ENCODE data around the gene ATG4A.

DNA sequence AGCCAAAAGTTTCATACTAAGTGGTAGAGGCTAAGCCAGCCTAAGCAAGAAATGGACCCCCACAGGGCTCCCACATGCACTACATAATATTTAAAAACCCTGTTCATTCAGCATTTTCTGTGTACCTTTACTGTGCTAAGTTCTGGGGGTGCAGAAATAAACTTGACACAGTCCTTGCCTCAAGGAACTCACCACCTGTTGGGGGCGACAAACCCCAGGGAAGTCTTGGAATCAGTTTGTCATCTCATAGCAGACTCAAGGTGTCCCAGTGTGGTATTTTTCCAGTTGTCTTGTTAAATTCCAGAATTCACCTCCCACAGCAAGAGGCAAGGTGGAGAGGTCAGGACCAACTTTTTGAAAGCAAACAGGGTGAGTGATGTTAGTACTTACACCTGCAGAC, 43.1 kb downstream of the ATG4A start:
- TF ChIP-seq, protein P1, sequence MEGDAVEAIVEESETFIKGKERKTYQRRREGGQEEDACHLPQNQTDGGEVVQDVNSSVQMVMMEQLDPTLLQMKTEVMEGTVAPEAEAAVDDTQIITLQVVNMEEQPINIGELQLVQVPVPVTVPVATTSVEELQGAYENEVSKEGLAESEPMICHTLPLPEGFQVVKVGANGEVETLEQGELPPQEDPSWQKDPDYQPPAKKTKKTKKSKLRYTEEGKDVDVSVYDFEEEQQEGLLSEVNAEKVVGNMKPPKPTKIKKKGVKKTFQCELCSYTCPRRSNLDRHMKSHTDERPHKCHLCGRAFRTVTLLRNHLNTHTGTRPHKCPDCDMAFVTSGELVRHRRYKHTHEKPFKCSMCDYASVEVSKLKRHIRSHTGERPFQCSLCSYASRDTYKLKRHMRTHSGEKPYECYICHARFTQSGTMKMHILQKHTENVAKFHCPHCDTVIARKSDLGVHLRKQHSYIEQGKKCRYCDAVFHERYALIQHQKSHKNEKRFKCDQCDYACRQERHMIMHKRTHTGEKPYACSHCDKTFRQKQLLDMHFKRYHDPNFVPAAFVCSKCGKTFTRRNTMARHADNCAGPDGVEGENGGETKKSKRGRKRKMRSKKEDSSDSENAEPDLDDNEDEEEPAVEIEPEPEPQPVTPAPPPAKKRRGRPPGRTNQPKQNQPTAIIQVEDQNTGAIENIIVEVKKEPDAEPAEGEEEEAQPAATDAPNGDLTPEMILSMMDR (IDR thresholded peaks at IDR 0.05): no peak
- TF ChIP-seq POLR2A (IDR thresholded peaks at IDR 0.05) (no peak), EP300 (IDR thresholded peaks at IDR 0.05) (no peak)

Data from tibial nerve (tissue), 4 donors.